Stomach (tissue), 9 donors: ENCODE results near the gene PGC. TPM values are rescaled to one million over a fixed set of nuclear protein-coding genes. Genes with fewer than 3 reads are reported as not detected.

ENCODE experiments used
- DNase-seq, 2 donors: peaks; one replicate each; pipeline versions ENCODE4 v3.0.0 to v3.0.0-alpha.2; 2013 to 2019
- H3K27ac ChIP-seq, 5 donors: fragments of 200-600 bp in 4 of 5; sonication (generic) in 4 of 5; one replicate each; pipeline ENCODE4 v1.5.1; 2013 to 2019; ENCODE audit warnings: mild to moderate bottlenecking in 1 of 5, moderate library complexity in 1 of 5
- H3K27me3 ChIP-seq, 3 donors: fragments of 200-600 bp; sonication (generic); one replicate each; pipeline ENCODE4 v1.5.1; 2017 to 2019; ENCODE audit warnings: mixed run types in 1 of 3
- H3K36me3 ChIP-seq, 4 donors: fragments of 200-600 bp; sonication (generic); 1 replicate in 3 of 4; 2 replicates in 1 of 4; pipeline ENCODE4 v1.5.1; 2016 to 2019
- H3K4me1 ChIP-seq, 4 donors: fragments of 200-600 bp; sonication (generic); one replicate each; pipeline ENCODE4 v1.5.1; 2016 to 2019
- H3K4me3 ChIP-seq, 4 donors: fragments of 200-600 bp; sonication (generic) in 3 of 4; one replicate each; pipeline ENCODE4 v1.5.1; 2016 to 2019; ENCODE audit warnings: mild to moderate bottlenecking in 1 of 4
- H3K9me3 ChIP-seq, 4 donors: fragments of 200-600 bp; sonication (generic); one replicate each; pipeline ENCODE4 v1.5.1; 2016 to 2019
- EP300 ChIP-seq: sonication (generic); formaldehyde crosslinking; IDR thresholded peaks from one replicate; pipeline ENCODE4 v1.6.1; 2017; ENCODE audit warnings: antibody characterized with exemption
- POLR2A ChIP-seq, 4 donors: fragments of 450-650 bp; IDR thresholded peaks; one replicate each; pipeline ENCODE4 v1.6.1; 2016; ENCODE audit warnings: antibody characterized with exemption in 4 of 4, control low read depth in 2 of 4, mild to moderate bottlenecking in 1 of 4, moderate library complexity in 1 of 4
- POLR2AphosphoS5 ChIP-seq, 3 donors: sonication (generic); formaldehyde crosslinking; IDR thresholded peaks; one replicate each; pipeline ENCODE4 v1.6.1; 2016; ENCODE audit warnings: antibody characterized with exemption in 3 of 3
- WGBS, 5 donors: extraction: QIAGEN DNeasy Blood & Tissue Kit in 3 of 5; methylation state at CpG; one replicate each; pipeline versions ENCODE4 v1.1.5 to v1.1.7; 2013 to 2018; 5-methylcytosine and 5-hydroxymethylcytosine counted together
- intact Hi-C: fragments of 100-400 bp; cut with DNase I; formaldehyde crosslinking; loops from one replicate; pipeline ENCODE4 v1.15.1; 2023; ENCODE audit warnings: low total_unique reads
- polyA plus RNA-seq, 3 donors: library from polyadenylated mRNA; stranded (reverse); fragments of 200-250 nt; gene quantifications; one replicate each; pipeline ENCODE4 v1.2.3, GENCODE V29; 2013
- total RNA-seq, 5 donors: library from RNA; depleted of rRNA; stranded (reverse); fragments of >200 nt; gene quantifications; one replicate each; pipeline versions ENCODE4 v1.1.0 to v1.2.3, GENCODE V29; 2014 to 2016
- TF ChIP-seq, protein P1 (sequence below), 7 experiments: fragments of 450-650 bp in 4 of 7; fragments of 200-600 bp in 3 of 7; sonication (generic) in 3 of 7; IDR thresholded peaks; one replicate each; pipeline ENCODE4 v1.5.1; 2016 to 2019; ENCODE audit warnings: antibody characterized with exemption in 7 of 7, control low read depth in 2 of 7, mild to moderate bottlenecking in 1 of 7
- donor health status: healthy with polysubstance abuse.
- donor health status: Bipolar disorder and iron deficiency.
- donor health status: healthy.

The PGC gene
- total and polyA plus RNA-seq, 8 donors: 101 to 48,206 (median 8,210) TPM

DNA sequence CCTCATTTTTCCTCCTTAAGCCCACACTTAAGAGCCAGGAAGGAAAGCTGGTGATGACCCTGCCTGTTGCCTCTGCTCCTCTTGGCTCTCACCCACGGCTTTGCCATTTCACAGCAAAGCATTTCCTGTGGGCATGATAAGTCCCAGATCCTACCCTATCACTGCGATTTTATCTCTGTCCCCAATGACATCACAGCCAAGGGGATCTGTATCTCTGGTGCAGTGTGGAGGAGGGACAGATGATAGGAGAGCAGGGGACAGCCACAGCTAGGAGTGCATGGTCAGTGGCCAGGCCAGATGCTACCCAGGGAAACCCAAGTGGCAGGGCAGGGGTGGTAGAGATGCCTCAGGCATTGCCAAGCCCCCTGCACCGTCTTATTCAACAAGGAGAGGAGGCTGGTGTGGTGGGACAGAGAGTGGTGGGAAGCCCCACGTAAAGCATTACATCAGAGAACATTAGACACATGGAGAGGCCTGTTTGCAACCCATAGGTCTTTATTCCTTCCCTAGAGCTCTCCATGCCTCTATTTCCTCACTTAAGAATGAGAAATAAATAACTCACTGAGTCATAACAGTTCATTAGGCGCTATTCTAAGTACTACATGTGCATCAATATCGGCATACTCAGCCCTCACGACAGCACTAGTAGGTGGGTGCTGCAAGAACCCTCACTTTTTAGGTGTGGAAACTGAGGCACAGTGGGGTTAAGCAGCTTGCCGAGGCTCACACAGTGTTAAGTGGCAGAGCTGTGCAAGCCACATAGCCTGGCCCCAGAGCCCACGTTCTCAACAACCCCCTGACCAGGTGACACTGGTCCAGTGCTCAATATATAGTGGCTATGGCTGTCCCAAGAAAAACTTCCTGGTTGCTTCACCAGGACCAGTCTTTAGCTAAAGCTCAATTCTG, 16.4 kb downstream of the PGC start:
- Histone ChIP-seq H3K9me3 (no peaks in the 10 kb centered on the region), H3K4me1 (peaks cover 29 to 83% (median 70%) of the 10 kb centered on the region in 4 donors), H3K27ac (peak overlapping the region in 3 of 5 donors; percentile 8 to 45 (median 24)), H3K36me3 (peaks cover 0 to 3% (median 0%) of the 10 kb centered on the region in 4 donors), H3K27me3 (no peaks in the 10 kb centered on the region), H3K4me3 (no peak overlapping the region)
- 60 to 78% (median 64%) methylated on average over 9 of the region's 9 CpGs for WGBS, 5 donors
- intact Hi-C loops: no loop called here
- DNase-seq: no peak
- TF ChIP-seq EP300: no peak
- TF ChIP-seq POLR2AphosphoS5 (IDR thresholded peaks at IDR 0.05): no peak
- no peak for TF ChIP-seq POLR2A (IDR thresholded peaks at IDR 0.05)
- TF ChIP-seq, protein P1, sequence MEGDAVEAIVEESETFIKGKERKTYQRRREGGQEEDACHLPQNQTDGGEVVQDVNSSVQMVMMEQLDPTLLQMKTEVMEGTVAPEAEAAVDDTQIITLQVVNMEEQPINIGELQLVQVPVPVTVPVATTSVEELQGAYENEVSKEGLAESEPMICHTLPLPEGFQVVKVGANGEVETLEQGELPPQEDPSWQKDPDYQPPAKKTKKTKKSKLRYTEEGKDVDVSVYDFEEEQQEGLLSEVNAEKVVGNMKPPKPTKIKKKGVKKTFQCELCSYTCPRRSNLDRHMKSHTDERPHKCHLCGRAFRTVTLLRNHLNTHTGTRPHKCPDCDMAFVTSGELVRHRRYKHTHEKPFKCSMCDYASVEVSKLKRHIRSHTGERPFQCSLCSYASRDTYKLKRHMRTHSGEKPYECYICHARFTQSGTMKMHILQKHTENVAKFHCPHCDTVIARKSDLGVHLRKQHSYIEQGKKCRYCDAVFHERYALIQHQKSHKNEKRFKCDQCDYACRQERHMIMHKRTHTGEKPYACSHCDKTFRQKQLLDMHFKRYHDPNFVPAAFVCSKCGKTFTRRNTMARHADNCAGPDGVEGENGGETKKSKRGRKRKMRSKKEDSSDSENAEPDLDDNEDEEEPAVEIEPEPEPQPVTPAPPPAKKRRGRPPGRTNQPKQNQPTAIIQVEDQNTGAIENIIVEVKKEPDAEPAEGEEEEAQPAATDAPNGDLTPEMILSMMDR (IDR thresholded peaks at IDR 0.05): no peak

DNA sequence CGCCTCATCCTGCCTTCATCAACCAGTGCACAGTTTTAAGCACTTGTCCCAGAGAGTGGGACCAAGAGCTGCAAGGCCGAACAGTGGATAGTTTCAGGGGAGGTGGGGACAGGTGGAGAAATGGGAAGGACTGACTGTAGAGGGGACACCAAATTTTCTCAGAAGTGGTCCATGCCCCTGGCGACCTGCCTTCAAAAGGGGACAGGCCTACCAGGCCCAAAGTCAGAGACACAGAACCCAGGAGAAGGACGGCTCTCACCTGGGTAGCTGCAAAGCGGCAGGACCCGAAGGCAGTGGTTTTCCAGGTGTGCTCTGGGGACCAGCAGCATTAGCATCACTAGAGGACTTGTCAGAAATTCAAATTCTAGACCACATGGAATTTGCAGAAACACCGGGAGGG, 17.6 kb downstream of the PGC start:
- Histone ChIP-seq H3K27ac (peak overlapping the region in 1 of 5 donors; percentile 57), H3K9me3 (no peaks in the 10 kb centered on the region), H3K4me3 (no peak overlapping the region), H3K4me1 (peaks cover 32 to 92% (median 74%) of the 10 kb centered on the region in 4 donors), H3K36me3 (peaks cover 0 to 4% (median 0%) of the 10 kb centered on the region in 4 donors), H3K27me3 (no peaks in the 10 kb centered on the region)
- TF ChIP-seq, protein P1 (IDR thresholded peaks at IDR 0.05): no peak
- TF ChIP-seq POLR2A (IDR thresholded peaks at IDR 0.05): no peak
- TF ChIP-seq POLR2AphosphoS5 (IDR thresholded peaks at IDR 0.05): no peak
- TF ChIP-seq EP300: no peak
- intact Hi-C loops: no loop called here
- WGBS, 5 donors: 87 to 93% (median 91%) methylated on average over 7 of the region's 7 CpGs
- no peak for DNase-seq

DNA sequence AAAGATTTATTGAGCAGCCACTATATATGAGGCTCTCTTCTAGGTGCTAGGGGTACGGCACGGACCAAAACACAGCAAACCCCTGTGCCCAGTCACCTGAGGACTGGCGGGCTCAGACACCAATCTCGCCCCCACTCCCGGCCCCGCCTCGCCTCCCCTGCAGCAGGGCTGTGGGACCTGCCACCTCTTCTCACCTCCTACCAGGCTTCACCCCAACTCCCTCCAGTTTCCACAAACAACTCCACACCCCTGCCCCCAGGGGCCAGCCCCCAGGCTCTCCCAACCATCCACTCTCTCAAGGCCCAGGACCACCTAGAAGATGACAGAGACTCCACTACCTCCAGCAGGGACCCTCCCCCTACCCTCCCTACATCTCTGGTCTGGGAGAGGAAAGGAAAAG, 18.2 kb downstream of the PGC start:
- H3K4me1 ChIP-seq: peaks cover 38 to 98% (median 77%) of the 10 kb centered on the region in 4 donors
- H3K9me3 ChIP-seq: no peaks in the 10 kb centered on the region
- TF ChIP-seq, protein P1 (IDR thresholded peaks at IDR 0.05): no peak
- TF ChIP-seq EP300 (no peak), POLR2AphosphoS5 (IDR thresholded peaks at IDR 0.05) (no peak), POLR2A (IDR thresholded peaks at IDR 0.05) (no peak)
- WGBS, 5 donors: 80 to 96% (median 87%) methylated on average over 7 of the region's 7 CpGs
- peaks cover 0 to 4% (median 0%) of the 10 kb centered on the region in 4 donors for H3K36me3 ChIP-seq
- no peak for DNase-seq
- no peak overlapping the region for H3K4me3 ChIP-seq
- H3K27me3 ChIP-seq: no peaks in the 10 kb centered on the region
- intact Hi-C loops: no loop called here
- H3K27ac ChIP-seq: peak overlapping the region in 3 of 5 donors; percentile 34 to 57 (median 39)

DNA sequence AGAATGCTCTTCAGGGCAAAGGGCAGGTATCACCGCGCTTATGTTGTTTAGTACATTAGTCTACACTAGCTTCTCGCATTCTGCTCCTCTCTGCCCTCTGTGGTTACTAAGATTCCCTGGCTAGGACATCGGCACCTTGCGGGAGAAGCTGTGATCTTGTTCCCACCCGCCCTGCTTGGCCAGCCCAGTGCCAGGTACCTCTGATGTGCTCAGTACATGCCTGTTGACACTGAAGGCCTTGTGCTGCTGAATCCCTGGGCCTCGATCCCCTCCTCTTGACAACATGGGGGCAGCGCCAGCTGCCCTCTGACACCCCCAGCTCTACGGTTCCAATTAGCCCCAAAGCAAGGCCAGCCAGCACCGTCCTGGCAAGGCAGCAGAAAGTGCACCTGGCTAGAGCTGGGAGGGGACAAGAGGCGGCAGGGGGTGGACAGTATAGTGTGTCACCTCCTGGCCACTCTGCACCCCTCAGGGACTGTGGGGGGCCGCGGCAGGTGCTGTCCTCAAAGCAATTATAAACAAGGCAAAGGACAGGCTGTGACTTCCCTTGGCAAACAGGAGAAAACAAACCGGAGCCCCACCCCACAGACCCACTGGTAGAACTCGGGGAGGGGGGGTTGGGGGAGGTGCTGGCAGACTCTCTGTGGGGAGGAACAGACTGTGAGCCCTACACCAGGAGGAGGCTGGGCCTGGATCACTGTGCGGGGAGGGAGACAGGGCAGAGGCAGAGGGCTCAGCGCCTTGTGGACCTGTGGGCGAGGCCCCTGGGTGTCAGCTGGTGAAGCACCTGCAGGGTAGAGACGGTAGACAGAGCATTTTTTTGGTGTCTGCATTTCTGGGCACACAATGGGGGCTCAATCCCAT, 18.9 kb downstream of the PGC start:
- intact Hi-C loops: no loop called here
- Histone ChIP-seq H3K4me1 (peaks cover 39 to 98% (median 77%) of the 10 kb centered on the region in 4 donors), H3K27me3 (no peaks in the 10 kb centered on the region), H3K4me3 (no peak overlapping the region), H3K36me3 (peaks cover 0 to 4% (median 0%) of the 10 kb centered on the region in 4 donors), H3K9me3 (no peaks in the 10 kb centered on the region), H3K27ac (peak overlapping the region in 4 of 5 donors; percentile 26 to 57 (median 36))
- TF ChIP-seq, protein P1 (IDR thresholded peaks at IDR 0.05): no peak
- TF ChIP-seq POLR2A (IDR thresholded peaks at IDR 0.05) (no peak), POLR2AphosphoS5 (IDR thresholded peaks at IDR 0.05) (no peak)
- 50 to 83% (median 64%) methylated on average over 17 to 19 of the region's 19 CpGs for WGBS, 5 donors
- peak; percentile 57 to 59 for DNase-seq
